Ovary (tissue), 3 donors: ENCODE measurements around the gene SCRG1.

Experiments
- EP300 ChIP-seq: sonication (generic); formaldehyde crosslinking; IDR thresholded peaks from one replicate; pipeline ENCODE4 v1.6.1; 2017; ENCODE audit warnings: antibody characterized with exemption
- POLR2A ChIP-seq: fragments of 450-650 bp; IDR thresholded peaks from one replicate; pipeline ENCODE4 v1.6.1; 2017; ENCODE audit warnings: antibody characterized with exemption, mild to moderate bottlenecking, moderate library complexity
- TF ChIP-seq, protein P1 (sequence below), 3 donors: fragments of 450-650 bp in 2 of 3; fragments of 200-600 bp in 1 of 3; IDR thresholded peaks; one replicate each; pipeline versions ENCODE4 v1.5.1 to v1.8.0; 2016 to 2022; ENCODE audit warnings: antibody characterized with exemption in 3 of 3, mild to moderate bottlenecking in 1 of 3
- donor health status: DM: no; HTN: no; CAD: no.

DNA sequence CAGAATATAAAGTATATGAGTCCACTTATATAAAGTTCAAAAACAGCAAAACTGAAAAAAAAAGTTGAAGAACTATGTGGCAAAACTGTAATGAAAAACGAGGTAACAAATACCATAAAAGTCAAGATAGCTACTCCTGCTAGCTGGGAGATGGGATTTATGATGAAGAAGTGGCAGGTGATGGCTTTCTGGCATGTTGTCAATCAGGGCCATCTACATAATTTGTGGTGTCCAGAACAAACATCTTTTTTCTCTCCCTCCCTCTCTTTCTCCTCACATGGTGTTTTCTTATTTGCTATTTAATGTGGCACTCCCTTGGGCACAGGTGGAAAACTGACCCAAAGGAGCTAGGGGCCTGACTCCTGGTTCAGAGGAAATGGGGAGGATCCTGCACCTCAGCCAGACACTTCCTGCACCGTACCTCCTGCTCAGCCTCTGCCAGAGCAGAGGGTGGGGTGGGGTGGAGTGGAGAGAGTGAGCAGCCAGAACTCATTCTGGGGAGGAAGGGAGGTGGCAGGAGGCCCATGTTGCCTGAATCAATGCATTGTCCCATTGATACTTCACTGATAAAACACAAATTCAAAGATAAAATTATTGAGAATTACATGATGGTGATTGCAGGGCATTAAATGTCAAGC lies 33.4 kb downstream of the SCRG1 start:
- TF ChIP-seq, protein P1, sequence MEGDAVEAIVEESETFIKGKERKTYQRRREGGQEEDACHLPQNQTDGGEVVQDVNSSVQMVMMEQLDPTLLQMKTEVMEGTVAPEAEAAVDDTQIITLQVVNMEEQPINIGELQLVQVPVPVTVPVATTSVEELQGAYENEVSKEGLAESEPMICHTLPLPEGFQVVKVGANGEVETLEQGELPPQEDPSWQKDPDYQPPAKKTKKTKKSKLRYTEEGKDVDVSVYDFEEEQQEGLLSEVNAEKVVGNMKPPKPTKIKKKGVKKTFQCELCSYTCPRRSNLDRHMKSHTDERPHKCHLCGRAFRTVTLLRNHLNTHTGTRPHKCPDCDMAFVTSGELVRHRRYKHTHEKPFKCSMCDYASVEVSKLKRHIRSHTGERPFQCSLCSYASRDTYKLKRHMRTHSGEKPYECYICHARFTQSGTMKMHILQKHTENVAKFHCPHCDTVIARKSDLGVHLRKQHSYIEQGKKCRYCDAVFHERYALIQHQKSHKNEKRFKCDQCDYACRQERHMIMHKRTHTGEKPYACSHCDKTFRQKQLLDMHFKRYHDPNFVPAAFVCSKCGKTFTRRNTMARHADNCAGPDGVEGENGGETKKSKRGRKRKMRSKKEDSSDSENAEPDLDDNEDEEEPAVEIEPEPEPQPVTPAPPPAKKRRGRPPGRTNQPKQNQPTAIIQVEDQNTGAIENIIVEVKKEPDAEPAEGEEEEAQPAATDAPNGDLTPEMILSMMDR (IDR thresholded peaks at IDR 0.05) = no peak
- TF ChIP-seq POLR2A (no peak), EP300 (no peak)
